ENCODE measurements around the gene TRIM77.
"Not testable (repeated sequence)": the region's sequence is repeated elsewhere in the genome, so short reads cannot be mapped to it uniquely, and the experiment has no call there.

DNA sequence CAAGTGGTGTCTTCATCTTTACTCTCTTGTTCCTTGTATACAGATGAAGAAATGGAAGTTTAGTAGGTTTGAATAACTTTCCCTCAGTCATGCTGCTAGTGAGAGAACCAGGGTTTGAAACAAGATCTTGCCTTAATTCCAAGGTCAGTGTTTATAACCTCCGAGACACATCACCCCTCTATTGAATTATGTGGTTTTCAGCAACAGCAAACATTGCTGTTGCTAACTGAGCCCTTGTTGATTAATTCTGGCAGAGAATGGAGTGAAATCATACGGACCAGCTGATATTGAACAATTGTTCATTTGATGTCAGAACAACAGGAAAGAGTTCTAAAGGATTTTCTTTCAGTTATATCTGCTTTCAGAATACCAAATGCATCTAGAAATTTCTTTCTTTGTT lies 36.7 kb upstream of the TRIM77 start:
- not testable (repeated sequence) for TF ChIP-seq TEAD4 (IDR thresholded peaks at IDR 0.05; ENCODE audit: borderline replicate concordance, insufficient read depth); FOXM1 (IDR thresholded peaks at IDR 0.05; ENCODE audit: low read depth); MXI1 (IDR thresholded peaks at IDR 0.05; ENCODE audit: low read depth, low read length); JUND (IDR thresholded peaks at IDR 0.05); GATA2 (CRISPR knock-in tag; IDR thresholded peaks at IDR 0.05)
- TF ChIP-seq, protein P1, sequence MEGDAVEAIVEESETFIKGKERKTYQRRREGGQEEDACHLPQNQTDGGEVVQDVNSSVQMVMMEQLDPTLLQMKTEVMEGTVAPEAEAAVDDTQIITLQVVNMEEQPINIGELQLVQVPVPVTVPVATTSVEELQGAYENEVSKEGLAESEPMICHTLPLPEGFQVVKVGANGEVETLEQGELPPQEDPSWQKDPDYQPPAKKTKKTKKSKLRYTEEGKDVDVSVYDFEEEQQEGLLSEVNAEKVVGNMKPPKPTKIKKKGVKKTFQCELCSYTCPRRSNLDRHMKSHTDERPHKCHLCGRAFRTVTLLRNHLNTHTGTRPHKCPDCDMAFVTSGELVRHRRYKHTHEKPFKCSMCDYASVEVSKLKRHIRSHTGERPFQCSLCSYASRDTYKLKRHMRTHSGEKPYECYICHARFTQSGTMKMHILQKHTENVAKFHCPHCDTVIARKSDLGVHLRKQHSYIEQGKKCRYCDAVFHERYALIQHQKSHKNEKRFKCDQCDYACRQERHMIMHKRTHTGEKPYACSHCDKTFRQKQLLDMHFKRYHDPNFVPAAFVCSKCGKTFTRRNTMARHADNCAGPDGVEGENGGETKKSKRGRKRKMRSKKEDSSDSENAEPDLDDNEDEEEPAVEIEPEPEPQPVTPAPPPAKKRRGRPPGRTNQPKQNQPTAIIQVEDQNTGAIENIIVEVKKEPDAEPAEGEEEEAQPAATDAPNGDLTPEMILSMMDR (IDR thresholded peaks at IDR 0.05): not testable (repeated sequence)

Data from SK-N-SH (cell line).